Measurements from ENCODE around the gene PDE6G. TPM values are rescaled to one million over a fixed set of nuclear protein-coding genes. Genes with fewer than 3 reads are reported as not detected.

PDE6G gene
- total RNA-seq, 4 donors from 2014 or later = 2.9 TPM; not detected in 3

GRCh38 chr17:81644496-81644895 lies 11.8 kb downstream of the PDE6G start:
- ATAC-seq (ENCODE audit: low FRiP score) = no peak
- DNase-seq (ENCODE audit: low spot score) = no peak
- no peak for TF ChIP-seq CTCF (IDR thresholded peaks at IDR 0.05)

GRCh38 chr17:81641825-81642489 lies 14.4 kb downstream of the PDE6G start:
- TF ChIP-seq CTCF (IDR thresholded peaks at IDR 0.05) = no peak
- ATAC-seq (ENCODE audit: low FRiP score) = no peak
- no peak for DNase-seq (ENCODE audit: low spot score)

GRCh38 chr17:81640011-81640410 lies 16.3 kb downstream of the PDE6G start:
- TF ChIP-seq CTCF (IDR thresholded peaks at IDR 0.05) = no peak
- ATAC-seq (ENCODE audit: low FRiP score) (no peak), DNase-seq (ENCODE audit: low spot score) (no peak)

GRCh38 chr17:81638683-81639082 lies 17.7 kb downstream of the PDE6G start:
- TF ChIP-seq CTCF (IDR thresholded peaks at IDR 0.05) = no peak
- DNase-seq (ENCODE audit: low spot score) (no peak), ATAC-seq (ENCODE audit: low FRiP score) (no peak)

GRCh38 chr17:81636505-81637288 lies 19.6 kb downstream of the PDE6G start, which contains the start of the genes NPLOC4 and TSPAN10:
Gene NPLOC4, minus strand, starts transcription at chr17:81637112. Its CDS starts 182 bp downstream, at chr17:81636930.
Gene TSPAN10, plus strand, starts transcription at chr17:81637196. Its CDS starts 5,217 bp downstream, at chr17:81642413.
- no peak for TF ChIP-seq CTCF (IDR thresholded peaks at IDR 0.05)
- ATAC-seq (ENCODE audit: low FRiP score) (peak; percentile 97), DNase-seq (ENCODE audit: low spot score) (peak; percentile 71)

- TF ChIP-seq CTCF (IDR thresholded peaks at IDR 0.05) = no peak
- peak; percentile 72 for ATAC-seq (ENCODE audit: low FRiP score)
- no peak for DNase-seq (ENCODE audit: low spot score)
Measured at GRCh38 chr17:81635973-81636504, 20.3 kb downstream of the PDE6G start.

Data from omental fat pad (tissue), 4 donors.